ENCODE data around the gene RCAN2.

DNA sequence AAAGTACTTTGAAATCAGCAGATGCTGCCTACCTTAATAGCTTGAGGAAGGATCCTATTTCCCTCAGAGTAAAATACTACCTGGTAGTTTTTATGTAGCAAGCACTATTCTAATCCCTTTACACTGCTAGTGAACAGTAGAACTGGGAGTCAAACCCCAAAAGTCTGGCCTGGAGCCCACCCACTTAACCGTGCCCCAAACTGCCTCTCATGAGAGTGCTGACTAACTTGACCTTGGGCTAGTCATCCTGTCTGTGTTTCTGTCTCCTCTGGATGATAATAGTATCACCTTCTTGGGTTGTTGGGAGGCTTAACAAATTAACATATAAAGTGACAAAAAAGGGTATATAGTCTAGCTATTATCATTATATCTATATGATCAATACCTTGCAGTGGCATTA, 140.5 kb downstream of the RCAN2 start:
- TF ChIP-seq POLR2A (IDR thresholded peaks at IDR 0.05) (no peak), CTCF (IDR thresholded peaks at IDR 0.05) (no peak)
